Effector memory CD8-positive, alpha-beta T cell (primary cell): ENCODE measurements around the gene CENPE.

Experiments
- ATAC-seq: fragments of 150-1000 bp; cut with Tn5 transposase; replicated peaks from 2 replicates; pipeline ENCODE4 v1.10.0; 2021; ENCODE audit warnings: mild to moderate bottlenecking, moderate library complexity
- DNase-seq, 3 experiments: peaks; one replicate each; pipeline ENCODE4 v3.0.0; 2021
- H3K27ac Mint-ChIP-seq, 2 donors: one replicate each; pipeline ENCODE4 v1.8.0; 2022; ENCODE audit warnings: mild to moderate bottlenecking in 2 of 2, mixed read lengths in 2 of 2, moderate library complexity in 2 of 2
- H3K27me3 Mint-ChIP-seq, 2 donors: one replicate each; pipeline ENCODE4 v1.8.0; 2022; ENCODE audit warnings: mixed read lengths in 2 of 2
- H3K36me3 Mint-ChIP-seq: one replicate; pipeline ENCODE4 v1.8.0; 2022; ENCODE audit warnings: mild to moderate bottlenecking, moderate library complexity, mixed read lengths; ENCODE audit not compliant: insufficient read depth
- H3K4me1 Mint-ChIP-seq, 2 donors: one replicate each; pipeline ENCODE4 v1.8.0; 2022; ENCODE audit warnings: low read depth in 2 of 2, mixed read lengths in 2 of 2
- H3K4me3 Mint-ChIP-seq, 2 donors: one replicate each; pipeline ENCODE4 v1.8.0; 2022; ENCODE audit warnings: mild to moderate bottlenecking in 2 of 2, mixed read lengths in 2 of 2, moderate library complexity in 2 of 2
- H3K9me3 Mint-ChIP-seq, 2 donors: one replicate each; pipeline ENCODE4 v1.8.0; 2022; ENCODE audit warnings: mixed read lengths in 2 of 2

Gene CENPE

DNA sequence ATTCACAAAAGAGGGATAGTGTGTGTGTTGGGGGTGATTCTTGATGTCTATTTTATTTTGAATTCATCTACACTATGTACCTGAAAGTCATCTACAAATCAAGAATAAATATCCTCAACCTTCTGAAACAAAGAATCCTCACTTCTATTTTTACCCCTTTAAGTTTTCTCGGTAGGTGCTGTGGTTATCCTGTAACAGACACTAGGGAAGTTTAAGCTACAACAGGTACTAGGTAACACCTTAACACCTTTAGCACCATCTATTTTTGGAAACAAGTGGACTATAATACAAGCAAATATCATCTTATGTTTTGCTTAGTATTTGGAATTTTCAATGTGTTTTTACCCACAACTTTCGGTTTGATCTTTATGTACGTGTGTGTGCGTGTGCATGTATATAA lies 86.5 kb downstream of the CENPE start:
- H3K36me3 Mint-ChIP-seq: no peaks in the 10 kb centered on the region
- H3K27ac Mint-ChIP-seq: no peak overlapping the region
- no peaks in the 10 kb centered on the region for H3K27me3 Mint-ChIP-seq
- no peak for DNase-seq
- no peak for ATAC-seq
- H3K4me1 Mint-ChIP-seq: no peaks in the 10 kb centered on the region
- no peaks in the 10 kb centered on the region for H3K9me3 Mint-ChIP-seq
- no peak overlapping the region for H3K4me3 Mint-ChIP-seq

DNA sequence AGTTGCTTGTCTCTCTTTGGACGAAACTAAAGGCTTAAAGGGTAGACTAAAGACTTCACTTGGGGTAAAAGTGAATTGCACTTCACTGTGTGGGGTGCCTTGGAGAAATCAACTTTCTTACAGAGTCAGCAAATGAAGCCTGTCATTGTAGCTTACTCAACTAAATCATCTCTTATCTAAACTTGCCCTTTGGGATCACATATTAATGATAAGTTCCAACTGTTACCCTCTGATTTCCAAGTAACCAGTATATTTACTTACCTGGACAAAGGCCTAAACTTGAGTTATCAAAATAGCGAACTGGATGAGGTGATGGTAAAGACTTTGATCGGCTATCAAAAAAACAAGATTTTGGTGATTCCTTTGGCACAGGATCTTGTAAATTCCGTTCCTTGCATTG lies 89.6 kb downstream of the CENPE start:
- Mint-ChIP-seq H3K9me3 (no peaks in the 10 kb centered on the region), H3K4me1 (peaks cover 0 to 2% of the 10 kb centered on the region in 2 donors), H3K27ac (no peak overlapping the region), H3K36me3 (no peaks in the 10 kb centered on the region), H3K27me3 (no peaks in the 10 kb centered on the region), H3K4me3 (no peak overlapping the region)
- ATAC-seq (no peak), DNase-seq (no peak)

DNA sequence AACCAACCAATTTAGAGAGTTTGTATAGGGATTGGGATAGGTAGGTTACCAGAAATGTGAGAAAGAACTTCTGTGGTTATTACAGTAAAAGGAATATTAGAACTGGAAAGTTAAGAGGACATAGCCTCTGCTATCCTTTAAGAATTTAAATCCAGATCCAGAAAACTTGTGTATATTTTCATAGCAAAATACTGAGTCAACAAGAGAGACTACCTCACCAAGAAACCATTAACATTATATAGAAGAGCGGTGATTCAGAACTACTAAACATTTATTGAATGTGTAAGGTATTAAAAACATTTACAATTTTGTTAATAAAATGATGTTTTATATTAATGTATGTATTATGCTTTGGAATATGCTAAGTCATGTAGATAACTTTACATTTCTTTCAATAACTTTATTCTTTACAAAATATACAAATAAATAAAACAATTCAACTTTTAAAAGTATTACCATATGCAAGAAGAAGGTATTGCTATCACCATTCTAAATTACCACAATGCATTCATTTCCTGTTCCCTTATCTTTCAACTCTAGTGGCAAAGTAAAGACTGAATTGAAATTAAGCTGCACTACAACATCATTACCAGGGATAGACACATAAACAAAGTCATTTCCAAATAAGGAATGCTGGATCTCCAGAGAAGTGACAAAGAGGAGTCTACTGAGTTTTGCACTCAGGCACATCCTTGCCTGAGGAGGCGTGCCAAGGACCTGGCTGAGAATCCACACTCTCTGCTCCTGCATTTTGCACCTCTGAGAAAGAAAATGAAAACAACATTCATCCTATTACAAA lies 92.4 kb downstream of the CENPE start:
- H3K27ac Mint-ChIP-seq: peak overlapping the region in 1 of 2 donors; percentile 56
- no peaks in the 10 kb centered on the region for H3K27me3 Mint-ChIP-seq
- peaks cover 0 to 2% of the 10 kb centered on the region in 2 donors for H3K4me1 Mint-ChIP-seq
- H3K36me3 Mint-ChIP-seq: peaks cover 3% of the 10 kb centered on the region
- ATAC-seq (no peak), DNase-seq (no peak)
- no peaks in the 10 kb centered on the region for H3K9me3 Mint-ChIP-seq
- H3K4me3 Mint-ChIP-seq: no peak overlapping the region

DNA sequence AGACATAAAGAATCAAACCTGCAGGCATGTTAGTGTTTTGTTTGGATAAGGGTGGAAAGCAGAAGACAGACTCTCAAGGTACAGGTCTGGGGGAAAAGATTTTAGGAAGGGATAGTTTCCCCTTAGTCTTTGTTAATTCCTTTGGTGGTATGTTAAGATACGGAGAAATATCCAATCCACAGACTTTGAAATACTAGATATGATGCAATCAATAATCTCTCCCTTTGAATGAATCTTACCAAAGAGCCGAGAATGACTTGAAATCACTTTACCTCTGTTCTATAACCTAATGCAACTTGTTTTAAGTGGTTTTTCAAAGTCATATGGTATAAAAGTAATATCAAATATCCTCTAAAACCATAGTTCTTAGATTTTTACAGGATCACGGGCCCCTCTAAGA lies 93.3 kb downstream of the CENPE start:
- H3K36me3 Mint-ChIP-seq: peaks cover 3% of the 10 kb centered on the region
- no peak overlapping the region for H3K4me3 Mint-ChIP-seq
- DNase-seq (no peak), ATAC-seq (no peak)
- no peaks in the 10 kb centered on the region for H3K9me3 Mint-ChIP-seq
- H3K4me1 Mint-ChIP-seq: peaks cover 1 to 2% of the 10 kb centered on the region in 2 donors
- H3K27ac Mint-ChIP-seq: no peak overlapping the region
- H3K27me3 Mint-ChIP-seq: no peaks in the 10 kb centered on the region

DNA sequence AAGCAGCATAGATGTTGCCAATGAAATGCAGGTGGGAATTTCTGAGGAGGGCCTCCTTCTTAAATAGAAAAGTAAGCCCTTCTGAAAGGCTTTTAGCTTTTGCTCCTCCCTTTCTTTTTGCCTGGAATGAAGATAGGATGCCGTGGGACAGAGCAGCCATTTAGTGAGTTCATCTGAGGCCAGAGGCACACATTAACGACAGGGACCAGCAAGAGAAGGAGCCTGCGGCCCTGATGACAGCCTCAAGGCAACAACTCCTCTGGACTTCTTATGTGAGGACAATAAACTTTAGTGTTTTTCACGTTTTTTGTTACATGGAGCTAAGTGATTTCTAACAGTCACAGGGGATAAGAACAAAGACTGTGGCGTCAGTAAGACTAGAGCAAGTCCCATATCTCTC lies 97.5 kb downstream of the CENPE start:
- no peaks in the 10 kb centered on the region for H3K9me3 Mint-ChIP-seq
- no peaks in the 10 kb centered on the region for H3K27me3 Mint-ChIP-seq
- H3K27ac Mint-ChIP-seq: no peak overlapping the region
- no peak for ATAC-seq
- no peak for DNase-seq
- H3K4me3 Mint-ChIP-seq: no peak overlapping the region
- peaks cover 3% of the 10 kb centered on the region for H3K36me3 Mint-ChIP-seq
- H3K4me1 Mint-ChIP-seq: peaks cover 16 to 25% of the 10 kb centered on the region in 2 donors

DNA sequence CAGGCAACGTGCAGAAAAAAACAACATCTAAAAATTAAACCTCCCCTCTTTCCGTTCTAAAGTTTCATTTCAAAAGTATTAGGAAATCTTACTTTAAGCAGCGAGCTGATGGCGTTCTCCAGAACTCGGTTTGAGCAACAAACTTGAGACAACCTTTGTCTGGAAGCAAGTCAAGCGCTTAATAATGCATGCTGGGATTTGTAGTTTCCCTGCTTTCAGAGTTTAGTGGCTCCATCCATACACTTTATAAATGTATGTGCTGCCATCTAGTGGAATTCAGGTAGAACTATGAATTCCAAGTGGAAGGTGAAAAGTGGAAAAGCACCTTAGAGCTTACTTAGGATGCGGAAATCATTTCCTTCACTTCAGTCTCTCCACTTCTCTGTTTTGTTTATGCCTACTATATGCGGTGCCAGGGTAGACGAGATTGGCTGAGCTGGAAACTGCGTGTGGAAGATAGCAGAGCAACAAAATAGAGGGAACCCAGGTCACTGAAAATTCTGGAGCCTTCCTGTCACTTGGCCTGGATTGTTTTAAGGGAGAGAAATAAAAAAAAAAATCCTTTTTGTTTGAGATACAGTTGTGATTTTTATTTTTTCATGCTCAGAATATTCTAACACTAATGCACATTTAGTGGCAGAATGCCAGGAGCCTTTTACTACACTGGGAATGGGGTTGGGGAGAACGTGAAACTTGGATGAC lies 98.3 kb downstream of the CENPE start, which contains the start of gene BDH2:
Gene BDH2, minus strand, starts transcription at position 144 of the 702 bp plus-strand sequence. CDS start 3,580 bp downstream, outside the sequence.
- H3K27ac Mint-ChIP-seq: peak within 1 kb of the TSS; percentile 85 to 91
- peak within 1 kb of the TSS; percentile 83 to 86 for H3K4me3 Mint-ChIP-seq
- ATAC-seq (peak; percentile 100), DNase-seq (peak; percentile 48 to 55 (median 52))
- no peaks in the 10 kb centered on the region for H3K9me3 Mint-ChIP-seq
- H3K27me3 Mint-ChIP-seq: no peaks in the 10 kb centered on the region
- peaks cover 16 to 25% of the 10 kb centered on the region in 2 donors for H3K4me1 Mint-ChIP-seq
- peaks cover 3% of the 10 kb centered on the region for H3K36me3 Mint-ChIP-seq

DNA sequence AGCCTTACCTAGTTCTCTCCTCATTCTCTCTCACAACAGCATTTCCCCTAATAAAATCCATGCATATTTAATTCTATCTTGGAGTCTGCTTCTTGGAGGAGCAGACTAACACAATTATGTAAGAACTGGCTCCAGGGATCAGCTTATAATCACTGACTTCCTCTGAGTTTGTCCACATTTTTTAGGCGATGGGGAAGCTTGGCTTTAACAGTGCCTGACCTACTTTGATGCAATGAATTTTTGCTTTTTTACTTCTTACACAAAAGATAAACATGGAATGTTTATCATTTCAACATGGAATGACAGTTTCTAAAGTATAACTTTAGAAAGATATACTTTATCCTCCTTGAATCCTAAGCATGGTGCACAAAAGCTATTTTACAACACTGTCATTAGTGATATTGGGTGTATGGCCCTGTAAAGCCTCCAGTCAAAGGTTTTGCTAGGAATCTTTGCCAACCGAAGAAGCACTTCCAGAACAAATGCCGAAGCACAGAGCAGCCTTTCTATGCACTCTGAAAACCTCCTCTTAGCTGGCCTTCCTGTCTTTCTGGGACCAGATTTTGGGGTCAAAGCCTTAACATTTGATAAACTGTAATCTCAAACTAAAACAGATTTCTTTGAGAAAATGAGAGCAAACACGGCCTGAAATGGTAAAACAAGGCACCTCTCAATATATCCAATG lies 99.2 kb downstream of the CENPE start:
- H3K4me1 Mint-ChIP-seq: peaks cover 16 to 25% of the 10 kb centered on the region in 2 donors
- H3K27ac Mint-ChIP-seq: peak overlapping the region in 1 of 2 donors; percentile 91
- no peaks in the 10 kb centered on the region for H3K27me3 Mint-ChIP-seq
- no peak for ATAC-seq
- H3K36me3 Mint-ChIP-seq: peaks cover 3% of the 10 kb centered on the region
- peak overlapping the region; percentile 83 to 86 for H3K4me3 Mint-ChIP-seq
- DNase-seq: no peak
- H3K9me3 Mint-ChIP-seq: no peaks in the 10 kb centered on the region

DNA sequence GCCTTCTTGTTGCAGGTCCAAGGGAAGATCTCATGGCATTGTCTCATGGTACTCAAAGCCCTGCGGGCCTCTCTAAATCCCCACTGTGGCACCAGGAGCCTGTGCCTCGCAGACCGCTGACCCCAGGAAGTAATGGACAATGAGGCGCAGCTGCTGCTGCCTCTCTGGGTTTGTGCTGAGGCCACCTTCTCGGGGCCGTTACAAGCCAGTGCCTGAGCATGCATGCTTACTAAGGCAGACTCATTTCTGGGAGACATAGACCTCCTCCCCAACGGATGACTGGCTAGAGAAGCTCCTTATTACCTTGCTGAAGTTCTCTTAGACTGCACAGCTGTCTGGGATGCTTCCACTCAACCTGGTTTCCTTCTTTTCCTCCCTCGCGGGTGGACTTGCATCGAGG lies 99.8 kb downstream of the CENPE start:
- H3K36me3 Mint-ChIP-seq: peaks cover 6% of the 10 kb centered on the region

DNA sequence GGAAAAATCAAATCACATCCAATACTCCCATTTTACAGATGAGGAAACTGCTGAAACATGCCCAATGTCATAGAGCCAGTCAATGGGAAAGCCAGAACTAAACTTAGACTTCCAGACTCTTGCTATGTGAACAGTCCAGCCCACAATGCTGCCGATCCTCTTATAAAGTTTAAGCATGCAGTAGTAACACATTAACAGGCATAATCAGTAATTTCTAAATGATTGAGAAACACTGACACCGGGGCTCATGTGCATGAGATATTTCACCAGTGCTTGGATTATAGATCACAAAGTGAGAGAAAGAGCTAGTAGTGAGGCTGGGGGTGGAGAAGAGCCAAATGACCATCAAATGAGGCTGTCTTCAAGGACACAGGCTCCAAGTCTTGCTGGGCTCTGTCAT lies 101.0 kb downstream of the CENPE start:
- H3K4me1 Mint-ChIP-seq: peaks cover 16 to 25% of the 10 kb centered on the region in 2 donors
- no peaks in the 10 kb centered on the region for H3K27me3 Mint-ChIP-seq
- H3K4me3 Mint-ChIP-seq: no peak overlapping the region
- no peak overlapping the region for H3K27ac Mint-ChIP-seq
- ATAC-seq (no peak), DNase-seq (no peak)
- H3K36me3 Mint-ChIP-seq: peaks cover 3% of the 10 kb centered on the region
- H3K9me3 Mint-ChIP-seq: no peaks in the 10 kb centered on the region

More for the DNA sequence above, 99.8 kb downstream of the CENPE start:
- Mint-ChIP-seq H3K4me3 (no peak overlapping the region), H3K9me3 (no peaks in the 10 kb centered on the region), H3K27ac (no peak overlapping the region), H3K4me1 (peaks cover 16 to 25% of the 10 kb centered on the region in 2 donors), H3K27me3 (no peaks in the 10 kb centered on the region)
- ATAC-seq (no peak), DNase-seq (no peak)

DNA sequence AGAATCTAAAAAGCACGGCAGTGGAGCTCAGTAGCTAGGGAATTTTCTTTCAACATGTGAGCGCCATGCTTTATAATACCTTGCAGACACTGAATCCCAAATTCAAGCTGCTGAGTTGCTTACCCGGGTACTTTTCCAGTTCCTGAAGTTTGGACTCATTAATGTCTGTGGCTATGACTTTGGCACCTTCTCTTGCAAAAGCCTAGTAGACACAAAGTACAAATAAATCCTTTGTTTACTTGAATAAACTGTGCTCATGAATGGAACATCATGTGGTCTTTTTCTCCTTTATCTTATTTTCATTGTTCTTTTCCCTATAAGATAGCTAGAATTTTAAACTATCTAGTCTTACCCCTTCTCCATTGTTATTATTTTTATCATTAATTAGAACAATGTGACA lies 103.1 kb downstream of the CENPE start:
- DNase-seq (no peak), ATAC-seq (no peak)
- H3K27ac Mint-ChIP-seq: no peak overlapping the region
- H3K9me3 Mint-ChIP-seq: no peaks in the 10 kb centered on the region
- peaks cover 7% of the 10 kb centered on the region for H3K36me3 Mint-ChIP-seq
- H3K4me3 Mint-ChIP-seq: no peak overlapping the region
- H3K27me3 Mint-ChIP-seq: no peaks in the 10 kb centered on the region
- peaks cover 21 to 30% of the 10 kb centered on the region in 2 donors for H3K4me1 Mint-ChIP-seq

DNA sequence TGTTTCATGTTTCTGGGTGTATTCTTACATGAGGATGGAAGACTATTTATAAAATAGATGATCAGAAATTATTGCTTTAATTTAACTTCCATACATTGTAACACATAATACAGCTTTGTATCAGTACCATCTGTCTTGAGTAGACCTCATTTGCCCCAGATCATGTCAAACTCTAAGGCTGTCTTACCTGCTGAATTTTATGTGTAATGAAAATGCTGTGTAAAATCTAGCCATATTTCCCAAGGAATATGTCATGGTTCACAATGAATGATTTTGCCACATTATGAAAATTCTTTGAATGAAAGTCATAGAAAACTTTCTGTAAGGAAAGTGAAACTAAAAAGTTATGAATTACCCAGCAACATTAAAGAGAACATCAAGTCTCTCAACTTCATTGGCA lies 105.9 kb downstream of the CENPE start:
- ATAC-seq (no peak), DNase-seq (no peak)
- Mint-ChIP-seq H3K27me3 (no peaks in the 10 kb centered on the region), H3K9me3 (no peaks in the 10 kb centered on the region), H3K27ac (peak overlapping the region; percentile 44 to 55), H3K4me1 (peaks cover 8 to 10% of the 10 kb centered on the region in 2 donors), H3K36me3 (peaks cover 7% of the 10 kb centered on the region), H3K4me3 (no peak overlapping the region)

DNA sequence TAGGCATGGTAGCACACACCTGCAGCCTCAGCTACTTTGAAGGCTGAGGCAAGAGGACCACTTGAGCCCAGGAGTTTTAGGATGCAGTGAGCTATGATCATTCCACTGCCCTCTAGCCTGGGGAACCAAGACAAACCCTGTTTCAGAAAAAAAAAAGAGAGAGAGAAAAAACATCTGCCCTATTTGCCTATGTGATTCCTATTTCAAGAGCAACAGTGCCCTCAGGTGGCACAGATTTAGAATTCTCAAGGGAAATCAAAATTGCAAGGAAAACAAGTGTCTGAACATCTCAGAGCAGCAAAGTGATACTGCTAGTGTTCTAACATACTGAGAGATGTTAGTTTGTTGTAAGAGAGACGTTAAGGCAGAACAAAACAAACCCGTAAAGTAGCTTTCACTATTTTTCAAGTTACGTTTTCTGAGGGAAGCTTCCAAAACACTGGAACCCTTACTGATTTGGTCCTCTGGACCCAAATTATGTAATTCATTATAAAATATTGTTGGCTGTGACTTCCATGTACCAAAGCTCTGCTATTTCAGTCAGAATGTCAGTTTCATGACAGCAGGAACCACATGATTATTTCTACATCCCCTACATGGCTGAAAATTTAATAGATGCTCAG lies 106.4 kb downstream of the CENPE start:
- DNase-seq (peak; percentile 36 to 49 (median 40)), ATAC-seq (peak; percentile 77)
- Mint-ChIP-seq H3K4me1 (peaks cover 5 to 7% of the 10 kb centered on the region in 2 donors), H3K27ac (peak overlapping the region; percentile 44 to 55), H3K36me3 (peaks cover 7% of the 10 kb centered on the region), H3K9me3 (no peaks in the 10 kb centered on the region), H3K27me3 (no peaks in the 10 kb centered on the region), H3K4me3 (no peak overlapping the region)

DNA sequence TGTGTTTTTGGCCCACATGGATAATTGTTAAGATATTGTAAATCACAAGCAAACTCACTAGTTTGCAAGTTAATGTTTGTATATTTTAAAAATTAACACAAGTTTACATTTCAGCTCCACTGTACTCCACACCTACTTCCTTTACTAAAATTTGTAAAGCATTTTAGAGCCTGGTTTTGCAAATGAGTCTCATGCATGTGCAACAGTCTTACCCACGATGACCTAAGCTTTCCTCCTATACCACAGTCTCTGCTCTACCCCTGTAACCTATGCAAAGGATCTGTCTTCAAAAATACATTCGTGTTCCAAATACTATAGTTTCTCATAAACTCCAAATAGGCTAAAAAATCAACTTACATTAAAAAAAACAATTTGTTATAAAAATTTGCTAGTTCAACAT lies 108.7 kb downstream of the CENPE start:
- no peak for ATAC-seq
- H3K27me3 Mint-ChIP-seq: no peaks in the 10 kb centered on the region
- H3K27ac Mint-ChIP-seq: no peak overlapping the region
- H3K4me1 Mint-ChIP-seq: peaks cover 5% of the 10 kb centered on the region in 2 donors
- no peak overlapping the region for H3K4me3 Mint-ChIP-seq
- no peaks in the 10 kb centered on the region for H3K9me3 Mint-ChIP-seq
- peaks cover 20% of the 10 kb centered on the region for H3K36me3 Mint-ChIP-seq
- no peak for DNase-seq
